HG03439 (cell line): ENCODE measurements around the gene ANO10.
A peak's percentile ranks its signal among the peaks of the same experiment; 100 is the strongest.

ENCODE experiments used
- ATAC-seq: cut with Tn5 transposase; IDR thresholded peaks from one replicate; pipeline ENCODE4 v1.9.1; 2021; ENCODE audit warnings: mild to moderate bottlenecking, moderate library complexity; ENCODE audit not compliant: unreplicated experiment

Gene ANO10

DNA sequence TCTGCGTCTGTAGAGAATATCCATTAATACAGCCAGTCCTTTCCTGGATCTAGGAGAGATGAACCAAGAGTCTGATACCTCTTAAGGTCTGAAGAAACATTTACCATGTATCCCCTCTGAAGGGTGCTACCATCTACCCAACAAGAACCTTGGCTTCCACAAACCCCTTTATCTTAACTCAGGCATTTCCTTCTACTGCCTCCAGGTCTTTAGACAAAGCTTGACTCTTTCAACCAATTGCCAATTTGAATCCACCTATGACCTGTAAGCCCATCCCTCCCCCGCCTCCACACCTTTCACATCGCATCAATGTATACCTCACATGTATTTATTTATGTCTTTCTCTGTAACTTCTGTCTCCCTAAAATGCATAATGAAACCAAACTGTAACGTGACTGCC, 196.0 kb downstream of the ANO10 start:
- no peak for ATAC-seq

DNA sequence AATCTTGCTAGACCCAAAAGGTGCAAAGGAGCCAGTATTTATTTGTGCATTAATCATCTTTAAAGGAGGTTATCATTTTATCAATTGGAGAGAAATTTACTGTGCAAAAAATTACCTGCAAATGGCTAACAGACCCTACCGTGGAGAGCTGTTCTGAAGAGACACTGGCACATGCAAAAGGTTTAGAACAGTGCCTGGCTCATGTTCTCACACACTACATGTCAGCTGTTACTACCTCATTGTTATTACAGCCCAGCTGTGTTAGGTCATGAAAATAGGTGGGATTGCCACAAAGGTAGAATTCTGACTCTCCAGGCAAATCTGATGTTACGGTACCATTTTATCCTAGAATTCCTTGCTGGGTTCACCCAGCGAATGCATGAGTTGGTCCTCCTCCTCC, 198.2 kb downstream of the ANO10 start:
- no peak for ATAC-seq

GRCh38 chr3:43423142-43423541, 198.7 kb downstream of the ANO10 start:
- no peak for ATAC-seq

- ATAC-seq, result no peak
These were observed 203.1 kb downstream of the ANO10 start for GRCh38 chr3:43418601-43419272.

DNA sequence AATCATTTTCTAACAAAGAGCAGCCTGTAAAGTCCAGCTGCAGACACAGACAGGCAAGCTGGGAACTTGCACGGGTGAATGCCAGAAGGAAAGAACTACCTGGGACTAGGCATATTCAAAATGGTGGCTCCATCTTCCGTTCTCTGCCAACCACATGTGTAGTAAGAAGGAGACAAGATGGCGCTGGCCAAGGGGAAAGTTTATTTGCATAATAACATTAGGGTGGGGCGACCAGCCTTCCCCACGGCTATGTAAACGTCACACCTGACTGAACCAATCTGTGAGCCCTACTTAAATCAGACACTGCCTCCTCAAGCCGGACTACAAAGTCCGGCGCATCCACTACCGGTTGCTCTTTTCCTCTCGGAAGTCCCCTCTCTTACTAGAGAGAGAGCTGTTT, 204.7 kb downstream of the ANO10 start:
- no peak for ATAC-seq

DNA sequence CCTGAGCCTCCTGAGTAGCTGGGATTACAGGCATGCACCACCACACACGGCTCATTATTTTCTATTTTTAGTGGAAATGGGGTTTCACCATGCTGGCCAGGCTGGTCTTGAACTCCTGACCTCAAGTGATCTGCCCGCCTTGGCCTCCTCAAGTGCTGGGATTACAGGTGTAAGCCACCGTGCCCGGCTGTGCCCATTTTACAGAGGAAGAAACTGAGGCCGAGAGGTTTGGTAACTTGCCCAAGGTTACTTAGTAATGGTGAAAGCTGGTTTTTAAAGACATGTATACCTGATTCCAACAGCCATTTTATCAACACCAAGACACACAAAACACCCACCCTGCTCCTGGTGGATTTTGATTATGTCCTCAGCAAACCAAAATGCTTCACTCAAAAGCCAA, 206.7 kb downstream of the ANO10 start:
- ATAC-seq, result no peak

- no peak for ATAC-seq
These were observed 208.0 kb downstream of the ANO10 start for GRCh38 chr3:43413676-43414368.

DNA sequence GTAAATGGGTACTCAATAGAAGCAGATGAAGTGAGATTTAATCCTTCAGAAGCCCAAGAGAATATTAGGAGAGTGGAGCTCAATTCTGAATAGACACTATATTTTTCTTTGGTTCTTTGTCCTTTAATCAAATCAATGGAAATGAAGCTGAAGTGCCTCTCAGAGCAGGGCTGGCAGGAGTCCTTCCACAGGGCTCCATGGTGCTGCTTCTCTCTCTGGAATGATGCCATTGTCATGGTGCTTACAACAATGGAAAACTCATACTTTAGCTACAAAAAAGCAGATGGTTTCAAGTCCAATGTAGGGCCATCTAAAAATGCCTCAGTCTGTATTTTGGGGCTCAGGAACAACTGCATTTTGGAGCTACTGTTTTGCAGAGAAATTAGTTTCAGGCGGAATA, 210.4 kb downstream of the ANO10 start:
- ATAC-seq, result no peak

- ATAC-seq, result no peak
These were observed 211.2 kb downstream of the ANO10 start for GRCh38 chr3:43410592-43410991.

DNA sequence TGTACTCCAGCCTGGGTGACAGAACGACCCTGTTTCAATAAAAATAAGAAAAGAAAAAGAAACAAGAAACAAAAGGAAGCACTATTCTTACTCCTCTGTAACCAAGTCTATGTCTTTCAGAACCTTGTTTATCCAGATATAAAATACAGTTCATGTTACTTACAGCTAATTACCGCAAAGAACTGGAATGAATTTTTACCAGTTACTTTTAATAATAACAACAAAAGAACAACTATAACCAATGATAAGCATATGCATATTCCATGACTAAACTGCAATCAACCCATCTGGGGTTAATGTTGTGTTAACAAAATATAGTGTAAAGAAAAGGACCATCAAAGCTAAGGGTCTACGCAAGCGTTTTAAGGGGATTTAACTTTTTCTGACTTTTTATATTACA, 212.3 kb downstream of the ANO10 start:
- no peak for ATAC-seq

GRCh38 chr3:43406643-43407023, 215.2 kb downstream of the ANO10 start:
- no peak for ATAC-seq

DNA sequence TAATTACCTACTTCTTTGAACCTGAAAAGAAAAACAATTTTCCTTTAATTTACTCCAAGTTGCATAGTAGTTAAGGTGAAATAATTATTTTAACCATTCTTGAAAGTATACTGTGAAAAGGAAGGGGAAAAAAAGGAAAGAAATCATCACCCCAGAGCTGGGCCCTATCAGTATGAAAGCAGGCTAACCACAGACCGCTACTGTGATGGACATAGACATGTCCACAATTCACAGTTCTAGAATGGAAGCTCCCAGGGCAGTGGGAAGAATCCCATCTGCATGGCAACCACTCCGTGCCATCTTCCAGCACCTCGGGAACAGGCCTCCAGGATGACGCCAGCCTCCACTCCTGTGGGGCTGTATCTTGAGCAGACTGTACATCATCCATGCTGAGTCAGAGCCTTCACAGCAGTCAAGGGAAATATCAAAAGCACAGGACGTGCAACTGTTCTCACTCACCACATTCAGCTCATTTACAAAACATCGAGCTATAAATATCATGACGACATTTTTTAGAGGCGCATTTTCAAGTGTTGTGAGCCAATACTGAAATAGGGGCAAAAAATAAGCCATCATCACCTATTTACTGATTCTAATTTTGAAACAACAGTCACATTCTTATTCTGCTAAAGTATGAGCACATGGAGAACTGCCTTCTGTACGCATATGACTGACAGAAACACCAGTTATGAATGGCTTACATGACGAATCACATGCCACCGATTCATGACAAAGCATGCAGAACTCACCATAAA, 215.7 kb downstream of the ANO10 start:
- ATAC-seq, result no peak

GRCh38 chr3:43400781-43401730, 220.8 kb downstream of the ANO10 start:
- ATAC-seq, result no peak

- no peak for ATAC-seq
These were observed 221.6 kb downstream of the ANO10 start for GRCh38 chr3:43400167-43400566.

GRCh38 chr3:43399034-43399433, 222.8 kb downstream of the ANO10 start:
- peak; percentile 78 for ATAC-seq

GRCh38 chr3:43394041-43394554, 227.7 kb downstream of the ANO10 start:
- no peak for ATAC-seq

DNA sequence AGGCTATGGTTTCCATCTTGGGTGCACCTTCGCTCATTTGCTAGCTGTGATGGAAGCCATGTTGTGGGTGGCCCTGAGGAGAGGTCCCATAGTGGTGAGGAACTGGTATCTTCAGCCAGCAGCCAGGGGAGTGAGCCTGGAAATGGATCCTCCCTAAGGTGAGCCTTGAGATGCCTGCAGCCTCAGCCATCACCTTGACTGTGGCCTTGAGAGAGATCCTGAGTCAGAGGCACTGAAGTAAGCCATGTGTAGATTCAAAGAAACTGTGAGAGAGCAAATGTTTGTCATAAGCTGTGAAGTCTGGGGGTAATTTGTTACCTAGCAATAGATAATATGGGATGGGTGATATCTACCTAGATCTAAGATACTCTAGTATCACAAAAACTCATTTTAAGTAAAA, 230.2 kb downstream of the ANO10 start:
- no peak for ATAC-seq

- no peak for ATAC-seq
These were observed 231.6 kb downstream of the ANO10 start for GRCh38 chr3:43390255-43390588.

GRCh38 chr3:43389388-43390254, 232.2 kb downstream of the ANO10 start:
- no peak for ATAC-seq

DNA sequence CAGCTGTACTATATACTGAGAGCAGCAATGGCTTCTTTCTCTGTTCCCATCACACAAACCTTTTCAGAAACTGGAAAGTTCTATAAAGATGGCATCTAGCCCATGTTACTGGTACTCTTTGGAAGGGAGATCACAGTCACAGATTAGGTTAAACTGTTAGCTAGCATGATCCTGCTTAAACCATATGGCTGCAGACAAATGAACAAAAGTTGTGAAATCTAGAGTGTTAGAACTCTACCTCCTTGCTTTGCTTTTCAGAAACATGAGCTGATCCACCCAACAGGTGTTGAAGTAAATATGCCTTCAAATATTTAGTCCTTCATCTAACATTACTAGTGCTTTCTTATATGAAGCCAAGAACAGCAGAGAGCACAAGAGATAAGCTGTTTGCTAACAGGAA, 232.9 kb downstream of the ANO10 start:
- ATAC-seq, result no peak
